Pancreas (tissue), 10 donors: ENCODE measurements around the gene PLLP. TPM values are rescaled to one million over a fixed set of nuclear protein-coding genes. Genes with fewer than 3 reads are reported as not detected.
"Not testable (repeated sequence)": the region's sequence is repeated elsewhere in the genome, so short reads cannot be mapped to it uniquely, and the experiment has no call there.

ENCODE experiments used
- ATAC-seq, 4 donors: fragments of 200-7000 bp; cut with Tn5 transposase; one replicate each; pipeline versions ENCODE4 v1.8.0 to v1.9.1; 2020; ENCODE audit warnings: mild to moderate bottlenecking in 4 of 4, moderate library complexity in 4 of 4
- DNase-seq, 6 donors: peaks; one replicate each; pipeline ENCODE4 v3.0.0-alpha.2; 2020
- FAIRE-seq: peaks from 2 replicates; lab custom pipeline; 2012; peaks lifted over from hg19 to GRCh38; lab: Jason Lieb, UNC
- H3K27ac ChIP-seq, 4 donors: fragments of 200-600 bp; sonication (generic); 1 replicate in 3 of 4; 2 replicates in 1 of 4; pipeline versions ENCODE4 v1.5.0 to v1.8.0; 2020
- H3K27me3 ChIP-seq, 4 donors: fragments of 200-600 bp; one replicate each; pipeline ENCODE4 v1.8.0; 2021
- H3K36me3 ChIP-seq, 3 donors: fragments of 200-600 bp; sonication (generic) in 1 of 3; one replicate each; pipeline versions ENCODE4 v1.5.0 to v1.8.0; 2020 to 2021
- H3K4me1 ChIP-seq, 3 donors: fragments of 200-600 bp; one replicate each; pipeline ENCODE4 v1.8.0; 2021
- H3K4me3 ChIP-seq, 4 donors: fragments of 200-600 bp; sonication (generic) in 2 of 4; one replicate each; pipeline versions ENCODE4 v1.5.0 to v1.8.0; 2020 to 2021
- H3K9me3 ChIP-seq, 4 donors: fragments of 200-600 bp; one replicate each; pipeline ENCODE4 v1.8.0; 2021
- WGBS, 2 donors: extraction: QIAGEN DNeasy Blood & Tissue Kit; methylation state at CpG; one replicate each; pipeline ENCODE4 v1.1.7; 2013; 5-methylcytosine and 5-hydroxymethylcytosine counted together
- intact Hi-C, 3 donors: fragments of 100-400 bp; cut with DNase I; formaldehyde crosslinking; loops; one replicate each; pipeline versions ENCODE4 v1.11.1 to v1.14.2; 2022
- polyA plus RNA-seq, 2 donors: library from polyadenylated mRNA; stranded (reverse); fragments of 200-250 nt; gene quantifications; one replicate each; pipeline ENCODE4 v1.2.3, GENCODE V29; 2013
- total RNA-seq, 6 donors: library from RNA; stranded (reverse); fragmentation: NEBNext Ultra II Directional in 4 of 6; extraction: Animal tissue kit (Norgen Biotek cat#: 25700) in 4 of 6; gene quantifications; one replicate each; pipeline versions ENCODE4 v1.2.1 to v1.2.4, GENCODE V29; 2021 to 2023
- TF ChIP-seq, protein P1 (sequence below), 4 donors: fragments of 200-600 bp; sonication (generic) in 3 of 4; IDR thresholded peaks; one replicate each; pipeline versions ENCODE4 v1.5.0 to v1.8.0; 2021; ENCODE audit warnings: antibody characterized with exemption in 4 of 4
- donor health status: healthy with polysubstance abuse.
- donor health status: DM: no; HTN: no; CAD: no; lungs with moderate emphysema.
- donor health status: DM: no; HTN: no; CAD: no.
- donor health status: control.
- donor health status: control.
- donor health status: Bipolar disorder and iron deficiency.
- donor health status: DM: yes; HTN: yes; CAD: no.
- donor health status: DM: no; HTN: no; CAD: no.
- donor health status: DM: no; HTN: no; CAD: no.
- donor health status: DM: yes; HTN: yes; CAD: no.

PLLP gene
- total and polyA plus RNA-seq, 8 donors: 10.8 to 34.3 (median 24.1) TPM

DNA sequence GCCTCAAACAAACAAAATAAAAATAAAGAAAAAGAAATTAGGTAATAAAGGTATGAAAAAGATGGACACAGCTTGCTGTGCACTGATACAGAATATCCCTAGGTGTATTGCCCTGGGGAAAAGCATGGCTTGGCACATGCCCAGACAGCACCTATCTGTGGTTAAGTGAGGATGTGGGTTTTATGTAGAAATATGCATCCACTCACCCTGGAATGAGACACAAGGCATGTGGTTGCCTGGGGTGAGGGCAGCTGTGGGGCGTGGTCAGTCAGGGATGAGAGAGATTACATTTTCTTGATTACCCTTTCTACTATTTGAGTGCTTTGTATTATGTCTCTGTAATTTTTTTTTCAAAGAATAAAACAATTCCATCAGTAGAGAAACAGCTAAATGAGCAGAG lies 6.9 kb downstream of the PLLP start:
- WGBS, 2 donors: 75 to 80% methylated on average over 1 of the region's 1 CpG
- intact Hi-C loops: no loop called here
- ATAC-seq (no peak), FAIRE-seq (no peak), DNase-seq (peak in 1 of 6 donors; percentile 27)
- no peak overlapping the region for H3K27ac ChIP-seq
- TF ChIP-seq, protein P1, sequence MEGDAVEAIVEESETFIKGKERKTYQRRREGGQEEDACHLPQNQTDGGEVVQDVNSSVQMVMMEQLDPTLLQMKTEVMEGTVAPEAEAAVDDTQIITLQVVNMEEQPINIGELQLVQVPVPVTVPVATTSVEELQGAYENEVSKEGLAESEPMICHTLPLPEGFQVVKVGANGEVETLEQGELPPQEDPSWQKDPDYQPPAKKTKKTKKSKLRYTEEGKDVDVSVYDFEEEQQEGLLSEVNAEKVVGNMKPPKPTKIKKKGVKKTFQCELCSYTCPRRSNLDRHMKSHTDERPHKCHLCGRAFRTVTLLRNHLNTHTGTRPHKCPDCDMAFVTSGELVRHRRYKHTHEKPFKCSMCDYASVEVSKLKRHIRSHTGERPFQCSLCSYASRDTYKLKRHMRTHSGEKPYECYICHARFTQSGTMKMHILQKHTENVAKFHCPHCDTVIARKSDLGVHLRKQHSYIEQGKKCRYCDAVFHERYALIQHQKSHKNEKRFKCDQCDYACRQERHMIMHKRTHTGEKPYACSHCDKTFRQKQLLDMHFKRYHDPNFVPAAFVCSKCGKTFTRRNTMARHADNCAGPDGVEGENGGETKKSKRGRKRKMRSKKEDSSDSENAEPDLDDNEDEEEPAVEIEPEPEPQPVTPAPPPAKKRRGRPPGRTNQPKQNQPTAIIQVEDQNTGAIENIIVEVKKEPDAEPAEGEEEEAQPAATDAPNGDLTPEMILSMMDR (IDR thresholded peaks at IDR 0.05): no peak
- no peak overlapping the region for H3K4me3 ChIP-seq
- H3K27me3 ChIP-seq: no peaks in the 10 kb centered on the region
- no peaks in the 10 kb centered on the region for H3K36me3 ChIP-seq
- H3K4me1 ChIP-seq: peaks cover 7 to 33% (median 20%) of the 10 kb centered on the region in 3 donors
- no peaks in the 10 kb centered on the region for H3K9me3 ChIP-seq

DNA sequence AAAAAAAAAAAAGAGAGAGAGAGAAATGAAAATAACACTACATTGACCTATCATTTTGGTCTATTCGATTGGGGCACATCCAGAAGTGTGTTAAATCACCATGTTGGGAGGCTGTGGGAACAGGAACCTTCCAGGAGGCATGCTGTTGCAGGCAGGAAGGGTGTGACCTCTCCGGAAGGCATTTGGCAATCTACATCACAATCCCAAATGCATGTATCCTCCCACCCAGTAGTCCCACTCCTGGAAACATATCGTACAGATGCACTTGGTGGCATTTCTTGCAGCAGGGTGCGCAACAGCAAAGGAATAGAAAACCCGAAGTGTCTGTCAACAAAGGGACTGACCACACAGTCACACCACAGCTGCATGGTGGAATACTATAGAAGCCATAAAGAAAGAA lies 7.9 kb downstream of the PLLP start:
- peaks cover 7 to 29% (median 16%) of the 10 kb centered on the region in 3 donors for H3K4me1 ChIP-seq
- TF ChIP-seq, protein P1 (IDR thresholded peaks at IDR 0.05): no peak
- FAIRE-seq: no peak
- H3K9me3 ChIP-seq: no peaks in the 10 kb centered on the region
- no peaks in the 10 kb centered on the region for H3K27me3 ChIP-seq
- DNase-seq: no peak
- intact Hi-C loops: no loop called here
- peak in 1 of 4 donors; percentile 17 for ATAC-seq
- H3K27ac ChIP-seq: no peak overlapping the region
- no peak overlapping the region for H3K4me3 ChIP-seq
- H3K36me3 ChIP-seq: no peaks in the 10 kb centered on the region
- WGBS, 2 donors: 70 to 76% methylated on average over 5 of the region's 5 CpGs

DNA sequence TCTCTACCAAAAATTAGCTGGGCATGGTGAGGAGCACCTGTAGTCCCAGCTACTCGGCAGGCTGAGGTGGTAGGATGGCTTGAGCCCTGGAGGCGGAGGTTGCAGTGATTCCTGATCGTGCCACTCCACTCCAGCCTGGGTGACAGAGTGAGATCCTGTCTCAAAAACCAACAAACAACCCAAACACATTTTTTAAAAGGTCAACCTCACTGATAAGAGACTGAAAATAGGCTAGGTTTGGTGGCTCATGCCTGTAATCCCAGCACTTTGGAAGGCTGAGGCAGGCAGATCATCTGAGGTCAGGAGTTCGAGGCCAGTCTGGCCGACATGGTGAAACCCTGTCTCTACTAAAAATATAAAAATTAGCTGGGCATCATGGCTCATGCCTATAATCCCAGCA lies 8.5 kb downstream of the PLLP start:
- H3K27ac ChIP-seq, H3K9me3 ChIP-seq, H3K27me3 ChIP-seq, DNase-seq, H3K36me3 ChIP-seq, FAIRE-seq, ATAC-seq, H3K4me3 ChIP-seq, intact Hi-C loops: not testable (repeated sequence)
- 58 to 61% methylated on average over 5 of the region's 5 CpGs for WGBS, 2 donors
- peaks cover 3 to 26% (median 9%) of the 10 kb centered on the region in 3 donors for H3K4me1 ChIP-seq

DNA sequence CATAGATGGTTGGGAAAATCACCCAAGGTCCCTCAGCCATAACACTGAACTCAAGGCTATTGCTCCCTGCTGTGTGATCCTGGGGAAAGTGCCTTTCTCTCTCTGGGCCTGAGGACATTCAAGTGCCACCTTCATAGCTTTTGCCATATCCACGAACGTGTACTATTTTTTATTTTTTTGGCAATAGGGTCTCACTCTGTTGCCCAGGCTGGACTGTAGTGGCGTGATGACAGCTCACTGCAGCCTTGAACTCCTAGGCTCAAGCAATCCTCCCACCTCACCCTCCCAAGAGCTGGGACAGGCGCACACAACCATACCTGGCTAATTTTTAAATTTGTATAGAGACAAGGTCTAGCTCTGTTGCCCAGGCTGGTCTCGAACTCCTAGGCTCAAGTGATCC lies 10.6 kb downstream of the PLLP start:
- ATAC-seq (no peak), DNase-seq (peak in 1 of 6 donors; percentile 0)
- peaks cover 6 to 22% (median 8%) of the 10 kb centered on the region in 3 donors for H3K4me1 ChIP-seq

DNA sequence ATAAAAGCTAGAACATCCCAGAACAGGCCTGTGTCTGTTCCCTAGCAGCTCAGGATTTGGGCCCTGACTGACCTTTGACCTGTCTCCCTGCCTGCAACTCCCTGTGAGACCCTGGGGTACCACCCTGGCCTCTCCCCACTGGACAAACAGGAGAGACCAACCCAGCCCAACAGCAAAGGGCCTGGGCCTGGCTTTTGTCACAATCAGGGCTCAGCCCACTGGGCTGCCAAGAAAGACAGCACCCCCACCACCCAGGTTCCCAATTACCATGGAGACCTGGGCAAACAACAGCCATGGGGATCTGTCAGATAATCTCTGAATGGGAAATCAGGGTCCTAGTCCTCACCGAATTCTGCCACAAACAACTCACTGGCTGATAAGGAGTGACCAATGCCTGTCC lies 11.1 kb downstream of the PLLP start:
- H3K9me3 ChIP-seq: no peaks in the 10 kb centered on the region
- no peak overlapping the region for H3K4me3 ChIP-seq
- TF ChIP-seq, protein P1 (IDR thresholded peaks at IDR 0.05): no peak
- no peak for FAIRE-seq
- H3K36me3 ChIP-seq: no peaks in the 10 kb centered on the region
- H3K27me3 ChIP-seq: no peaks in the 10 kb centered on the region
- H3K27ac ChIP-seq: no peak overlapping the region
- WGBS, 2 donors: 6 to 22% methylated on average over 1 of the region's 1 CpG
- intact Hi-C loops: no loop called here
- peak in 1 of 6 donors; percentile 53 for DNase-seq
- peaks cover 11 to 26% (median 12%) of the 10 kb centered on the region in 3 donors for H3K4me1 ChIP-seq
- peak in 2 of 4 donors; percentile 41 to 49 for ATAC-seq

More for the DNA sequence above, 10.6 kb downstream of the PLLP start:
- TF ChIP-seq, protein P1 (IDR thresholded peaks at IDR 0.05): no peak
- no peak overlapping the region for H3K27ac ChIP-seq
- WGBS, 2 donors: 85 to 86% methylated on average over 5 of the region's 5 CpGs
- FAIRE-seq: no peak
- no peaks in the 10 kb centered on the region for H3K9me3 ChIP-seq
- no peaks in the 10 kb centered on the region for H3K36me3 ChIP-seq
- H3K4me3 ChIP-seq: no peak overlapping the region
- intact Hi-C loops: no loop called here
- H3K27me3 ChIP-seq: no peaks in the 10 kb centered on the region
